Left renal cortex interstitium (tissue), 4 donors: ENCODE results near the gene WHRN. TPM values are rescaled to one million over a fixed set of nuclear protein-coding genes. Genes with fewer than 3 reads are reported as not detected.

Experiments
- DNase-seq, 4 donors: peaks; one replicate each; pipeline ENCODE4 v3.0.0-alpha.2; 2013; ENCODE audit warnings: low read depth in 4 of 4, low spot score in 2 of 4, missing footprints in 1 of 4
- polyA plus RNA-seq, 4 donors: library from polyadenylated mRNA; unstranded; fragments of 120-200 nt; gene quantifications; one replicate each; pipeline ENCODE4 v1.2.1, GENCODE V29; 2013; ENCODE audit not compliant: insufficient read length in 4 of 4

WHRN gene
- polyA plus RNA-seq, 4 donors, result 5.9 to 18.1 (median 10.3) TPM

DNA sequence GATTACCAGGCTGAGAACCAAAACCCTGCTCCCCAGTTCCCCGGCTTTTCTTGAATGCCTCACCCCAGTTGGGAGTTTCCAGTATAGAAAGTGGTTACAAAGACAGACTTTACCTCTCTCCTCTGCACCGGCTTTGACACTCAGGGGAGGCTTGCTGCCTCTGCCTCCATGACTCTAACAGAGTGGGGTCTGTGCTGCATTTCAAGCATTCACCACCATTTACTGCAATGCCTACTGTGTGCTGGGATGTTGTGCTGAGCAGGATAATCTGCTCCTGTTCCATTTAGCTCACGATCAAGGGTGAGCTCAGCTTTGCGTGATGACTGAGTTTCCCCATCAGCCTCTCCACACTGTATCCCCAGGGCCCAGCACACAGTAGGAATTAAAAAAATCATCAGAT lies 77.6 kb downstream of the WHRN start:
- no peak for DNase-seq

DNA sequence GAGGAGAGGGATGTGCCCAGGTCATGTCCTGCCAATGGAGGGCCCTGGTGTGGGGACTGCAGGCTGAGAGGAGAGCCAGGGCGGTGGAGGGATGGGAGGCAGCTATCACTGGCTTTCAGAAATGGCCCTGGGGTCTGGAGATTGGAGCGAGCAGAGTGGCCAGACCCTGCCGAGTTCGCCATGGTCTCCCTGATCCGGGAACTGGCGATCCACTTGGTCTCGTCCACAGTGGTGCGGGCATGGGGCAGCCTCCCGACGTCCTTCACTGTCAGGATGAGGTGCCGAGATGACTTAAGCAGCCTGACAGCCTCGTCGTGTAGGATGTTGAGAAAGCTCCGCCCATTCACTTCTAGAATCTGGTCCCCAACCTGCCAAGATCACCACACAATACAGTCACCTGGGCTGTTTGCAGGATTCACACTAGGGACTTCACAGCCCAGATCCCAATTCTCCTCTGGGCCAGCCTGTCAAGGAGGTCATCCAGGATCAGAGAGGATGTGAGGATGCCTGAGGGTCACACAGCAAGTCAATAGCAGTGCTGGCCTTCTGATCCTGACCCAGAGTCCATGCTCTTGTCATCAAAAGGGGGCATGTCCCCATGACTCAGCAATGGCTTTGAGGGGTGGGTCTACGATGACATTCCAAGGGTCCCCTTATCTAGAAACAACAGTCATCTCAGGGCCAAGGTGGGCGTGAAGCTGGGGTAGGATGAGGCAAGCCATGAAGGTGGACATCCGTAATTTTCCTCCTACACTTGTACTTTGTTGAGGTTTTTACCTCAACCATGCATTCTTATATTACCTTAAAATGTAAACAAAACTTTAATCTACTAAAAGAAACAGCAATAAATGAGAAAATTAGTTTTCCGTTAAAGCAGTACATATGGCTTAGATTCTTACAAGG lies 79.0 kb downstream of the WHRN start:
- no peak for DNase-seq

DNA sequence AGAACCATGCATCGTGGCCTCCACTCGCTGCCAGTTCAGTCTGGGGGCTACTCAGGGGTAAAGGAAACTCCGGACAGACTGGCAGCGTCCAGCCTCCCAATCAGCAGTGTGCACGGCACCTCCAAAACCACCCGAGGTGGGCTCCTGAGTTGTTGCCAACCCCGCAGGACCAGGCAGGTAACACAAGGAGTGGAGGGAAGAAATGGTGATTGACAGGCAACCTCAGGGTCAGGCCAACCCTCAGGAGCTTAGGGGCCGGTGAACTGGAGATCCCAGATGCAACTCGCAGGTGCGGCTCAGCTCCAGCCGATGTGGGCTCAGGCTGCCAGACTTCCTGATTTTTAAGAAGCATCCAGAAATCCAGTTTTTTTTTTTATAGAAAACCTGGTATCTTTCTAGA lies 80.1 kb downstream of the WHRN start:
- DNase-seq, result no peak

DNA sequence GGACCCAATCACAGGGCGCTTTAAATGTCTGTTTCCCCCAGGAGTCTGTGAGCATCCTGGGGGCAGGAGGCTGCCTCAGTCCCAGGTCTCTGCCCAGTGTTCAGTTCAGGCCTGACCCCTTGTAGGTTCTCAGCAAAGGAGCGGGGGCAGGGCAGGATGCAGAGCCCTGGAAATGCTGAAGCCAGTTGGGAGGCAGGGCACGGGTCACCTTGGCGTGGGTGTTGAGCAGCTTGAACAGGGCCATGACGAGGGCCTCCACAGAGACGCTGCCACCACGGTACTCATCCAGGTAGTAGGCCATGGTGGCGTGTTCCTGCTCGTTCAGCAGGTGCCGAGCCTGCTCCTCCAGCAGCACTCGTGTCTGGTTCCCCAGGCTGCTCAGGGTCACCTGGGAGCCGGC lies 81.1 kb downstream of the WHRN start:
- DNase-seq, result no peak

DNA sequence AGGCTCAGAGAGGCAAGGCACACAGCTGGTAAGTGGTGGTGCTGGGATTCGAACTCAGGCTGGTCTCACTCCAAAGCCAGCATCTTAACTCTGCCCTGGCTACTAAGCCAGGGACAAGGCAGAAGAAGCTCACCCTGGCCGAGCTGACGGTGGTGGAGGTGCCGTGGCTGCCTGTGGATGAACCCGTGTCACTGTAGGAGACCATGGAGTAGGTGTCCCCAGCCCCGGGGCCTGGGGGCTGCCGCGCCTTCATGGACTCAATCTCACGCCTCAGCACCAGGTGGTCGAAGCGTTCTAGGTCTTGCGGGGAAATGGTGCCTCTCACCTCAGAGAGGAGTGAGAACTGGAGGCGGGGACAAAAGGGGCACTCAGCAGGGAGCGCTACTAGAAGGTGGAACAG lies 82.1 kb downstream of the WHRN start:
- DNase-seq, result no peak

DNA sequence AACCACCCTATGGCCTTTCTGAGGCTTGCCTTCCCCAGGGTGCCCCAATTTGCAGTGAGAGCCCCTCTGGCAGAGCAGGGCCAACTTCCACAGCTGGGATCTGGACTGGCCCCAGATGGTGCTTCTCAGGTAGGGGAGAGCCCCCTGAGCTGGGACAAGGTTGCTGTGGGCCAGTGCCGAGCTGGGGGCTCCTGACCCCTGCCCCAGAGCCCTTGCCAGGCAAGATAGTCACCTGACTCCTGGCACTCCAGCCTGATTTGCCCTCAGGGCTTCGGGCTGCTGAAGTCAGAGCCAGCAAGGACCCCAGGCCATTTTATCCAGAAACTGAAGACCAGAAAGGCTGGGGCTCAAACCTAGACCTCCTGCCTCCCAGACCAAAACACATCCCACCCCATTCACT lies 84.1 kb downstream of the WHRN start:
- no peak for DNase-seq

DNA sequence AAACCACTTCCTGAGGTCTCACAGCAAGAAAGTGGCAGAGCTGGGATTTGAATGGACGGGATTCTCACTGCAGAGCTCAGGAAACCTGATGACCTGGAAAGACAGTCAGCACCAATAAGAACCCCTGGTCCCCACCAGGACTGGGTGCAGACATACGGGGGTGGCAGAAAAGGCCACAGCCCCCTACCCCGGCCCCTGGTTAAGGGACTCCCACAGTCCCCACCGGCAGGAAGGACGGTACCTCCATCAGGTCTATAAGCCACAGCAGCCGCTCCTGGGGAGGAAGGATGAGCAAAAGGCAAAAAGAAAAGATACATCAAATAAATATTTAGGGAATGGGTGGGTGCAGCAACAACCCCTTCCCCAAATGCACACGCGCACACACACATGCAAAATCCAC lies 85.5 kb downstream of the WHRN start:
- DNase-seq, result no peak

DNA sequence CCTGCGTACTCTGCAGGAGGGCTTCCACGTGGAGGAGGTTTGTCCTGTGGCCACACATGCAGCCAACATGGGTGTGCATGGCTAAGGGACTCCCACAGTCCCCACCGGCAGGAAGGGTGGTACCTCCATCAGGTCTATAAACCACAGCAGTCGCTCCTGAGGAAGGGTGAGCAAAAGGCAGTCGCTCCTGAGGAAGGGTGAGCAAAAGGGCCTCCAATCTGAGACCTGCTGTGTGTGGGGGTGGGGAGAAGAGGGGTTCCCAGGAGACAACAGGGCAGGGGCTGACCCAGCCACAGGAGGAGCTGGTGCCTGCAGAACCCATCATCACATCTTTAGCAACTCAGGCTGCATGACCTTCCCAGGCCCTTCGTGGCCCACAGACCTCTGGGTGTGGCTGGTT lies 87.2 kb downstream of the WHRN start:
- DNase-seq, result no peak

DNA sequence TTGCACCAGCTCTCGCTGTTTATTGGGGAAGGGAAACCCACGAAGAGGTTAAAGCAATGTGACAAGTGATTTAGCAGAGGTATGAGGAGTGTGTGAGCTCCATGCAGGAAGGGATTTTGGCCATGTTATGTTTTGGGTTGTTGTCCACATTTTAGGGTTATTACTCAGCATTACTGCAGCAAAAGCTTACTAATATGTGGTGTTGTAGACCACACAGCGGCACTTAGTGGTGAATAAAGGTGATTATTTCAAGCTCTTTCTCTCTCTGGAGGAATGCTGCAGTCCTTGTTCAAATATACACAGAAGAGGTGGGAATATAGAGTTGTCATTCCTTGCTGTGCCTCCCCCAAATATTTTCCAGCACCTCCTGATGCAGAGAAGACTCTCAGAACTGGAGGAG lies 87.8 kb downstream of the WHRN start:
- DNase-seq, result no peak

DNA sequence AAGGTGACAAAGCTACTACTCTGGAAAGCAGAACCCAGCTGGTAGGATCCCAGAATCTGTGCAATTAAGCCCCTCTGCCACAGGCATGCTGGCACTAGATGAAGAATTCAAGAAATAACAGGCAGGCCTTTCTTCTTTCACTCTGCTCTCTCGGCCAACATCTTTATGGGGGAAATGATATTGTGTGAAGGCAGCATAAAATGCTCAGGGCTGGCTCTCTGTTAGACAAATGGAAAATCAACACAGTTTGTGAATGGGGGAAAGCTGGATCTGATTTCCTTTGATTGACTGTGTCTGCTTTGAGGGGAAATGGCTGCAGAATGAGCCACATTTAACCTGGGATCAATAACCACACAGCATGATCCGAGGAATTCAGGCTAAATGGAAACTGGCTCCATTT lies 88.4 kb downstream of the WHRN start:
- no peak for DNase-seq

DNA sequence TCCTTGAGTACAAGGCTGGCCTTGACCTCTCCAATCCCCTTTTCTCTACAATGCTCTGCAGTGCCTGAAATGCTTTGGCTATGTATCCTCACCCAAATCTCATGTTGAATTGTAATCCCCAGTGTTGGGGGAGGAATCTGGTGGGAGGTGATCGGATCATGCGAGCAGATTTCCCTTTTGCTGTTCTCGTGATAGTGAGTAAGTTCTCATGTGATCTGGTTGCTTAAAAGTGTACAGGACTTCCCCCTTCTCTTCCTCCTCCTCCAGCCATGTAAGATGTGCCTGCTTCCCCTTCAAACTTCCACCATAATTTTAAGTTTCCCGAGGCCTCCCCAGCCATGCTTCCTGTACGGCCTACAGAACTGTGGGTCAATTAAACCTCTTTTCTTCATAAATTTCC lies 89.0 kb downstream of the WHRN start:
- no peak for DNase-seq

DNA sequence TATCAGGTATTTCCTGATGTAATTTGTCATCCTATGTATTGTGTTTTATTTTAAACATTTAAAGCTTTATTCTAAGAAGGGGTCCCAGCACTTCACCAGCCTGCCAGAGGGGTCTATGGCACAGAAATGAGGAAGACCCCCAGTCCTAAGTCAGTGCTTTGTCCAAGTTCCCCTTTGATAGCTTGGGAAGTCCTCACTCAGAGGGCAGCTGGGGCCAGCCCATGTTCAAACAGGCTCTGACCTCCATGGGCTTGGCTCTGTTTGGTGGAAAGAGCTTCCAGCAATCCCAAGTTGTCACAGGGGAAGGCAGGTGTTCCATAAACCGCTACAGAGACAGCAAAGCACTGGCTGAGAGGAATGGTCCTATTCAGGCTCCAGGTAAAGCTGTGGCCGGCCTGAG lies 90.9 kb downstream of the WHRN start:
- DNase-seq, result no peak

DNA sequence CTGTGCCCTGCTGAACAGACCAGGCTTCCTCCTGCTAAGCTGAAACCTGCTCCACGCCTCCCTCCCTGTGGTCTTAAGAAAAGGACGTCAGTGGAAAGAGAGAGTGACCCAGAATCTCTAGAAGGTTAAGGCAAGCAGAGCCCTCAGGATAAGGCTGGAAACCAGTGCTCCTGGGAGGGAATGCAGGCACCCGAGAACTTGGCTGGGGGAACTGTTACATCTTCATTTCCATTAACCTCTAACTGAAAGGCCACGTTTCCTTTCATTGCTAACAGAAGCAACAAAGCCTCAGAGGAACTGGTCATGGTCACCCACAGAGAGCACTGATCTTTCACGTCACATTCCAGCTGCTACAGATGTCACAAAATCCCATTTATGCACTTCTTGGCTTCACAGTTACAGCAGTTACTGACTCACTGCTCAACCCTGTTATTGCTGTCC lies 91.4 kb downstream of the WHRN start:
- no peak for DNase-seq

DNA sequence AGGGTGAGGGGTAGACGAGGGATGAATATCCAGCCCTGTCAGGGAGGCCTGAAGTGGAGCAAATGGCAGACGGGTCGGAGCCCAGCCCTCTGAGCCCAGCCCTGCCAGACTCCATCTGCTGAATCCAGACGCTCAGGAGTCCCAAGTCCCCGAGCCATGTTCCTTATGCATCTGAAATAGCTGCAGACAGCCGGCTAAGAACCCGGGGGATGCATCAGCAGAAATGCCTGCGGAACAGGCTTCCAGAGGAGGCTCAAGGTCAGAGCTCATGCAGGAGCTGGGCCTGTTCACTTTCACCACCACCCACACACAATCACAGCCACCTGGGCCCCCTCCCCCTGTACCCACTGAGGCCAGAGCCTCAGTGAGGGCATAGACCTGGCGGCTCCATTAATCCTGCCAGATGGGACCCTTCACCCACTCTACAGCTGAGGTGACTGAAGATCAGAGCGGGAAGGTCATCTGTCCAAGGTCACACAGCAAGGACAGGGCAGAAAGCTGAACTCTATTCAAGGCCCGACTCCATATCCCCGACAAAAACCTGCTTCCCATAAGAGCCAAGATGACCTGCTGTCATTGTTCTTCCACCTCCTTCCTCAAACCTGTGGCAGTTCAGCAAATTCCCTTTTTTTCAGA lies 93.1 kb downstream of the WHRN start:
- no peak for DNase-seq

DNA sequence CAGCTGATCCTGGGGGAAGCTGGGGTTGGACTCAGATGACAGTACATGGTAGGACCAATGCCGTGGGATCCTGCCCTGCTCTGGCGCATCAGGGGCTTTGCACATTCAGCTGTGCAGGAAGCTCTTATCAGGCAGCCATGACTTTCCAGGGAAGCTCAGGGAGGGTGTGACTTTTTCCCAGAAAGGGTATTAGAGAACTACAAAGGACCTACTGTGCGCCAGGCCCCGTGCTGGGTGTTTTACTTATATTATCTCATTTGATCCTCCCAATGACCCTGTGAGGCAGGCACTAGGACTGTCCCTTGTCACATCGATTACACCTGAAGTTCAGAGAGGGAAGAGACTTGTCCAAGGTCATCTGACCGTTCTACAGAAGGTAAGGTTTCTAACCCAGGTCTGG lies 93.8 kb downstream of the WHRN start:
- DNase-seq, result no peak

DNA sequence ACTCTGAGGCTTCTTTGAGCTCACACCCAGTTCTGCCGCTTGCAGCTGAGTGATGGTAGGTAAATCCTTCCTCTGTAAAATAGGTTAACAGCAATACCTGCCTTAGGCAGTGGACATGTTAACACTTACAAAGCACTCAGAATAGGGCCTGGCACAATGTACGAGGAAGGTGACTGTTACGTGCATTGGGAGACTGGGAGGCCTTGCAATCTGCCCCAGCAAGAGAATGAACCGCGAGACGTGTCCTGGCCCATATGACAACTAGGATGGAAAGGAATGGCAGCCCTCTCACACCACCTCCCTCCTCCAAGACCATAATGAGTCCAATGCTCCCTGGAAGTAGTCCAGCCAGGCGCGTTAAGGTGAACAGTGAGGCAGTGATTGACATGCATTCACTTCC lies 94.4 kb downstream of the WHRN start:
- no peak for DNase-seq

DNA sequence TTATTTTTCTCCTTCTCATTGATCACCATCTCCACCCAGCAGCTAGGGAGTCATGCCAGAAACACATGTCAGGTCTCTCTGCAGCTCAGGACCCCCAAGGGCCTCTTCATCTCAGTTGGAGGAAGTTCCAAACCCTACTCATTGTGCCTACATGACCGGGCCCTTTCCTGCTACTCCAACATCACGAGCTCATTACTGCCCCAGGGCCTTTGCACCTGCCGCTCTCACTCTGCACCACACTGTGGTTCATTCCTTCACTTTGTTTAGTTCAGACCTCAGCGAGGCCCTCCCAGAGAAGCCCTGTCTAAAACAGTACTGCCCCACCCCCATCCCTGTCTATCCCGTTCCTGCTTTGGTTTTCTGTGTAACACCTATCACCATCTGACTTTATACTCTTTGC lies 95.4 kb downstream of the WHRN start:
- no peak for DNase-seq

DNA sequence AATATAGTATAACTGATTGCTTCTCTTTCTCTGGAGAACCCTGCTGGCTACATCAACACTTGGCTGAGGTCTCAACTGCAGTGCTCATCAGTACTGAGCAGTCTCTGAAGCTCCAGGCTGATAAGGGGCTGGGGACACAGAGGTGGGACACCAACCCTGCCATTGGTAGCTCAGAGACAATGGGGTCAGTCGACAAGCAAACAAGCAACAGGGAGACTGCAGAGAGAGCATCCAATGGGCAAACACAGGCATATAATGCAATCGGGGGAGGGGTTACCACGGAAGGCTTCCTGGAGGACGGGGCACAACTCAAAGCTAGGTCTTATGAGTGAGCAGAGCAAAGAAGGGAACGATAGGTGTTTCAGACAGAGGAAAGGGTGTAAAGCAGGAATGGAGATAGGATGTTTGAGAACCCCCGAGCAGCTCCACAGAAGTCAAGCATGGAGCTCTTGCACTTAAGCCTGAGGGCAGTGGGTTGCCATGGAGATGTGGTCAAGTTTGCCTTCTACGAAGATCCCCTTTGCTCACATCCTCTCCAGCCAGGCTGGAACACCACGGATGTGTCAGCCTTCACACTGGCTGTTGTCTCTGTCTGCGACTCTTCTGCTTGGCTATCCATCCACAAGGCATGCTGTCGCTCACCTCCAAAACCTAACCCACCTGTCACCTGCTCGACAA lies 96.0 kb downstream of the WHRN start:
- no peak for DNase-seq

DNA sequence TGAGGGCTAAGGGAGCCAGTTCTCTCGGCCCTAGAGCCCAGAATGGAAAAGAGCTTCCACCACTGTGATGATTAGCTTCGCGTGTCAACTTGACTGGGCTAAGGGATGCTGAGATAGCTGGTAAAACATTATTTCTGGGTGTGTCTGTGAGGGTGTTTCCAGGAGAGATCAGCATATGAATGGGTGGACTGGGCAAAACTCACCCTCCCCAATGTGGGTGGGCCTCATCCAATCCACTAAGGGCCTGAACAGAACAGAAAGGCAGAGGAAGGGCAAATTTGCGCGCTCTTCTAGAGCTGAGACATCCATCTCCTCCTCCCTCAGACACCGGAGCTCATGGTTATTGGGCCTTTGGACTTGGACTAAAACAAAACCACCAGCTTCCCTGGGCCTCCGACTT lies 96.6 kb downstream of the WHRN start:
- DNase-seq, result no peak

DNA sequence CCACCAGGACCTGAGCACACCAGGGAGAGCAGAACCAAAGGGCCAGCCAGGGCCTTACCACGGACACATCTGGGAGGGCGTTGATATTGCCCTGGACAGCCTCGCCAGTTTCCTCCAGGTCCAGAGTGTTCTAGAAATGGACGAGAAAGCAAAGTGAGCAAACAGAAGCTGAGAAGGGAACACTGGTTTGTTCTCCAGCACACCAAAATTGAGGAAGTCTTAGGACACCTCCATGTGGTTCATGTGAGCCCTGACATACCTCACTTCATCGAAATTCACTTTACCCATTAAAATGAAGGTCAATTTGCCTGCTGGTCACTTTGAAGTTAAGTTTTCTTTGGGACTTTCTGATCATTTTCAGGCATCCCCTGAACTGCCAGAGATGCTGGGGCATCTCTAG lies 97.4 kb downstream of the WHRN start:
- no peak for DNase-seq

DNA sequence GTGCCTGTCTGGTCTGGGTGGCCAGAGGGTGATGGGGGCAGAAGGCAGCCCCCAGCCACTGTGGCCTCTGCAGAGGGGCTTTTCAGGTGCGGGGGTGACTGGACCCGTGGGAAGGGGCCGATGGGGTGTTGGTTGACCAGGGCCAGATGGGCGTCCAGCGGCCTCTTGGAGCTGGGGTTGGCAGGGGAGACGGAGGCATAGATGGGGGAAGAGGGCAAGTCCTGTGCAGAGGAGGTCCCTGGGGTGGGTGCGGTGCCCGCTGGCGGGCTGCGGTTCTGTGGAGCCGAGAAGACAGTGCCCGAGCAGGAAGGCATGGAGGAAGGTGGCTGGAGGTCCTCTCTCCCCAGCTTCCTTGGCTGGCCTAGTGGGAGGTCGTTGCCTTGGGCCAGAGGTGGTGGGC lies 98.8 kb downstream of the WHRN start:
- DNase-seq, result no peak
